Superior temporal gyrus (tissue), 1 donor: ENCODE data around the gene CCDC89.

ENCODE experiments used
- DNase-seq: peaks from one replicate; pipeline ENCODE4 v3.0.0-alpha.2; 2016; ENCODE audit errors: extremely low spot score

CCDC89 gene

GRCh38 chr11:85652786-85653447, 33.1 kb downstream of the CCDC89 start:
- no peak for DNase-seq

- no peak for DNase-seq
These were observed 34.9 kb downstream of the CCDC89 start for GRCh38 chr11:85651118-85651517.

GRCh38 chr11:85647604-85648299, 38.2 kb downstream of the CCDC89 start, which contains the start of gene TMEM126A:
Gene TMEM126A (plus strand): TSS chr11:85647967. CDS start chr11:85650256, 2,289 bp downstream.
- DNase-seq = peak; percentile 90

GRCh38 chr11:85647078-85647477, 38.9 kb downstream of the CCDC89 start:
- DNase-seq = no peak

GRCh38 chr11:85643191-85643614, 42.8 kb downstream of the CCDC89 start:
- DNase-seq = no peak

GRCh38 chr11:85634747-85635146, 51.2 kb downstream of the CCDC89 start:
- DNase-seq = no peak
